CD14-positive monocyte (primary cell): Measurements from ENCODE around the gene DOCK1. TPM values are rescaled to one million over a fixed set of nuclear protein-coding genes. Genes with fewer than 3 reads are reported as not detected.

Experiments
- DNase-seq, 3 donors: peaks; one replicate each; pipeline ENCODE4 v3.0.0-alpha.2; 2011 to 2022
- H2AFZ ChIP-seq: 2 replicates; pipeline ENCODE4 v1.6.0; 2012; ENCODE audit warnings: mild to moderate bottlenecking, low read depth, low read length, inconsistent platforms; ENCODE audit not compliant: insufficient read depth, poor library complexity, severe bottlenecking
- H3K27ac ChIP-seq, 2 donors: 1 replicate in 1 of 2; 2 replicates in 1 of 2; pipeline ENCODE4 v1.5.1; 2012 to 2013; ENCODE audit warnings: low read length in 2 of 2, control low read depth in 1 of 2, inconsistent platforms in 1 of 2, low read depth in 1 of 2, mild to moderate bottlenecking in 1 of 2
- H3K27me3 ChIP-seq, 2 donors: one replicate each; pipeline versions ENCODE4 v1.6.0 to v1.6.1; 2011 to 2013; ENCODE audit warnings: low read length in 2 of 2; ENCODE audit not compliant: control insufficient read depth in 2 of 2, insufficient read depth in 2 of 2
- H3K36me3 ChIP-seq, 2 donors: replicated peaks in 1 of 2; 1 replicate in 1 of 2; 2 replicates in 1 of 2; pipeline versions ENCODE4 v1.5.1 to v1.6.1; 2012 to 2013; ENCODE audit warnings: low read length in 2 of 2, control low read depth in 1 of 2, inconsistent platforms in 1 of 2, mild to moderate bottlenecking in 1 of 2; ENCODE audit not compliant: insufficient read depth in 2 of 2, control insufficient read depth in 1 of 2
- H3K4me1 ChIP-seq, 2 donors: 1 replicate in 1 of 2; 2 replicates in 1 of 2; pipeline versions ENCODE4 v1.5.1 to v1.6.1; 2012 to 2013; ENCODE audit warnings: low read length in 2 of 2, control low read depth in 1 of 2, inconsistent platforms in 1 of 2, mild to moderate bottlenecking in 1 of 2, moderate library complexity in 1 of 2; ENCODE audit not compliant: insufficient read depth in 2 of 2, control insufficient read depth in 1 of 2
- H3K4me2 ChIP-seq: replicated peaks from 2 replicates; pipeline ENCODE3; 2012; ENCODE audit warnings: low read length, moderate library complexity, mild to moderate bottlenecking; ENCODE audit not compliant: poor library complexity, severe bottlenecking; ENCODE audit errors: extremely low read depth
- H3K4me3 ChIP-seq, 3 experiments: fragments of 200-600 bp in 1 of 3; sonication (generic) in 1 of 3; replicated peaks in 1 of 3; 1 replicate in 2 of 3; 2 replicates in 1 of 3; pipeline ENCODE4 v1.5.1; 2011 to 2013; ENCODE audit warnings: low read length in 3 of 3, mild to moderate bottlenecking in 3 of 3, control low read depth in 2 of 3, low read depth in 2 of 3, inconsistent platforms in 1 of 3, moderate library complexity in 1 of 3
- H3K79me2 ChIP-seq: 2 replicates; pipeline ENCODE4 v1.6.0; 2012; ENCODE audit warnings: mild to moderate bottlenecking, control low read depth, inconsistent platforms, low read length, moderate library complexity; ENCODE audit not compliant: insufficient read depth
- H3K9ac ChIP-seq: 2 replicates; pipeline ENCODE4 v1.6.0; 2017; ENCODE audit warnings: low read length, mild to moderate bottlenecking; ENCODE audit not compliant: insufficient read depth, poor library complexity, severe bottlenecking
- H3K9me3 ChIP-seq, 2 donors: replicated peaks in 1 of 2; 1 replicate in 1 of 2; 2 replicates in 1 of 2; pipeline versions ENCODE4 v1.5.1 to v1.6.1; 2012 to 2013; ENCODE audit warnings: low read length in 2 of 2, control low read depth in 1 of 2; ENCODE audit not compliant: control insufficient read depth in 1 of 2, insufficient read depth in 1 of 2
- H4K20me1 ChIP-seq: 2 replicates; pipeline ENCODE4 v1.6.0; 2012; ENCODE audit warnings: mild to moderate bottlenecking, low read length, control low read depth, moderate library complexity; ENCODE audit not compliant: insufficient read depth
- H3K27ac Mint-ChIP-seq, 7 donors: one replicate each; pipeline ENCODE4 v1.8.0; 2020; ENCODE audit warnings: mild to moderate bottlenecking in 7 of 7, mixed read lengths in 7 of 7, moderate library complexity in 6 of 7, inconsistent platforms in 2 of 7
- H3K27me3 Mint-ChIP-seq, 3 donors: one replicate each; pipeline ENCODE4 v1.8.0; 2021 to 2022; ENCODE audit warnings: low read depth in 3 of 3, mild to moderate bottlenecking in 3 of 3, mixed read lengths in 3 of 3, moderate library complexity in 3 of 3, inconsistent platforms in 1 of 3
- H3K36me3 Mint-ChIP-seq, 2 donors: one replicate each; pipeline ENCODE4 v1.8.0; 2020; ENCODE audit warnings: mixed read lengths in 2 of 2, inconsistent platforms in 1 of 2, mild to moderate bottlenecking in 1 of 2
- H3K4me1 Mint-ChIP-seq: one replicate; pipeline ENCODE4 v1.8.0; 2020; ENCODE audit warnings: mild to moderate bottlenecking, mixed read lengths
- H3K4me3 Mint-ChIP-seq, 2 donors: one replicate each; pipeline ENCODE4 v1.8.0; 2020; ENCODE audit warnings: mild to moderate bottlenecking in 2 of 2, mixed read lengths in 2 of 2, moderate library complexity in 1 of 2
- H3K9me3 Mint-ChIP-seq, 7 donors: one replicate each; pipeline ENCODE4 v1.8.0; 2020 to 2022; ENCODE audit warnings: mixed read lengths in 7 of 7, mild to moderate bottlenecking in 6 of 7, moderate library complexity in 6 of 7, inconsistent platforms in 2 of 7
- WGBS: methylation state at CpG from one replicate; pipeline ENCODE4 v1.1.5; 2013; ENCODE audit warnings: missing lambda C conversion rate; ENCODE audit not compliant: insufficient coverage; 5-methylcytosine and 5-hydroxymethylcytosine counted together
- intact Hi-C, 2 donors: fragments of 100-400 bp; cut with micrococcal nuclease; formaldehyde crosslinking; loops; one replicate each; pipeline versions ENCODE4 v1.15.0 to v1.15.1; 2023
- polyA plus RNA-seq, 3 donors: library from polyadenylated mRNA; depleted of rRNA in 1 of 3; unstranded in 2 of 3; stranded (reverse) in 1 of 3; fragments of 300-500 nt in 2 of 3; fragments of >200 nt in 1 of 3; fragmentation: Illumina TruSeq in 2 of 3; gene quantifications; 1 replicate in 2 of 3; 2 replicates in 1 of 3; pipeline ENCODE4 v1.2.3, GENCODE V29; 2012 to 2021
- TF ChIP-seq, protein P1 (sequence below): fragments of 200-600 bp; IDR thresholded peaks from one replicate; pipeline ENCODE4 v1.8.0; 2022; ENCODE audit warnings: antibody characterized with exemption, mild to moderate bottlenecking

Gene DOCK1
- polyA plus RNA-seq, 3 donors = 0.31 to 0.35 TPM; not detected in 1

DNA sequence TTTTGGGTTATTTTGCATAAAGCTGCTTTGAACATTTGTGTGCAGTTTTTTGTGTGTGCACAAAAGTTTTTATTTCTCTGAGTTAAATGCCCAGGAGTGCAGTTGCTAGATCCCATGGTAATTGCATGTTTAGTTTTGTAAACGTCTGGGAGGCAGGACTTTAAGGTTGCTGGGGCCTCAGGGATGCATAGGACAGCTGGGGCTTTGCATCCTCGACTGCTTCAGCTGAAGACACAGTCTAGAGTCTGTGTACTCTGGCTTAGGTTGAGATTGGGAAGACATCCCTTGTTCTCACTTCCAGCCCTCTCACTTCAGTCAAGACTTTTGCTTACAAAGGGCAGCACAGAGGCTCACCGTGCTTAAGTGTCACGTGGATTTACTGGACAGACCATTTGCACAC is 385.6 kb downstream of the DOCK1 start:
- peaks cover 0 to 22% (median 15%) of the 10 kb centered on the region in 7 donors for H3K9me3 Mint-ChIP-seq
- Histone ChIP-seq H3K27me3 (no peaks in the 10 kb centered on the region), H3K27ac (no peak overlapping the region), H2AFZ (no peak overlapping the region), H3K36me3 (no peaks in the 10 kb centered on the region), H4K20me1 (no peaks in the 10 kb centered on the region), H3K79me2 (no peaks in the 10 kb centered on the region), H3K9me3 (peaks cover 0 to 3% of the 10 kb centered on the region in 2 donors), H3K4me1 (no peaks in the 10 kb centered on the region), H3K4me2 (no peak overlapping the region), H3K9ac (no peak overlapping the region), H3K4me3 (no peak overlapping the region)
- TF ChIP-seq, protein P1, sequence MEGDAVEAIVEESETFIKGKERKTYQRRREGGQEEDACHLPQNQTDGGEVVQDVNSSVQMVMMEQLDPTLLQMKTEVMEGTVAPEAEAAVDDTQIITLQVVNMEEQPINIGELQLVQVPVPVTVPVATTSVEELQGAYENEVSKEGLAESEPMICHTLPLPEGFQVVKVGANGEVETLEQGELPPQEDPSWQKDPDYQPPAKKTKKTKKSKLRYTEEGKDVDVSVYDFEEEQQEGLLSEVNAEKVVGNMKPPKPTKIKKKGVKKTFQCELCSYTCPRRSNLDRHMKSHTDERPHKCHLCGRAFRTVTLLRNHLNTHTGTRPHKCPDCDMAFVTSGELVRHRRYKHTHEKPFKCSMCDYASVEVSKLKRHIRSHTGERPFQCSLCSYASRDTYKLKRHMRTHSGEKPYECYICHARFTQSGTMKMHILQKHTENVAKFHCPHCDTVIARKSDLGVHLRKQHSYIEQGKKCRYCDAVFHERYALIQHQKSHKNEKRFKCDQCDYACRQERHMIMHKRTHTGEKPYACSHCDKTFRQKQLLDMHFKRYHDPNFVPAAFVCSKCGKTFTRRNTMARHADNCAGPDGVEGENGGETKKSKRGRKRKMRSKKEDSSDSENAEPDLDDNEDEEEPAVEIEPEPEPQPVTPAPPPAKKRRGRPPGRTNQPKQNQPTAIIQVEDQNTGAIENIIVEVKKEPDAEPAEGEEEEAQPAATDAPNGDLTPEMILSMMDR = no peak
- peaks cover 10% of the 10 kb centered on the region for H3K4me1 Mint-ChIP-seq
- peaks cover 0 to 1% (median 0%) of the 10 kb centered on the region in 3 donors for H3K27me3 Mint-ChIP-seq
- no peaks in the 10 kb centered on the region for H3K36me3 Mint-ChIP-seq
- no peak for DNase-seq
- 93% methylated on average over 2 of the region's 4 CpGs for WGBS
- intact Hi-C loops = no loop called here
- H3K27ac Mint-ChIP-seq = no peak overlapping the region
- no peak overlapping the region for H3K4me3 Mint-ChIP-seq

DNA sequence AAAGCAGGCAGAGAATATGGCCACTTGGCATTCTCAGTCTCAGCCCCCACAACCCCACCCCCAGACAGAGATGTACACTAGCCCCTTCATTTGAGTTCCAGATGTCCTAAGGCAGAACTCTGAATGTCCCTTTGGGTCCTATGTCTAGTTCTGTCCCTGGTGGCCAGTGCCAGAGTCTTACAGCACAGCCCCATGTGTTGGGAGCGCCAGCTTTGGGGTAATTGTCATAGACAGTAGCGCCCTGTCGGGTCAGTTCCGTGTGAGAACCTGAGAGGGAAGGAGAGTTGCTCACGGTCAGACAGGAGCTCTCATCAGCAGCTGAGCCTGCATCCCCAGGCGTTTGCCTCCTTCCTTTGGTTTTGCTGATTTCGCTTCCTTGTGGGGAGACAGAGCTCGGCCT is 386.1 kb downstream of the DOCK1 start:
- peaks cover 10% of the 10 kb centered on the region for H3K4me1 Mint-ChIP-seq
- intact Hi-C loops = no loop called here
- 70% methylated on average over 6 of the region's 8 CpGs for WGBS

More for the DNA sequence above, 386.1 kb downstream of the DOCK1 start:
- H3K4me3 ChIP-seq = no peak overlapping the region
- no peaks in the 10 kb centered on the region for H3K4me1 ChIP-seq
- no peak overlapping the region for H3K27ac Mint-ChIP-seq
- peaks cover 0 to 22% (median 15%) of the 10 kb centered on the region in 7 donors for H3K9me3 Mint-ChIP-seq
- no peaks in the 10 kb centered on the region for H4K20me1 ChIP-seq
- no peaks in the 10 kb centered on the region for H3K27me3 ChIP-seq
- H3K9ac ChIP-seq = no peak overlapping the region
- H3K27me3 Mint-ChIP-seq = peaks cover 0 to 1% (median 0%) of the 10 kb centered on the region in 3 donors
- H3K36me3 ChIP-seq = no peaks in the 10 kb centered on the region
- no peak overlapping the region for H3K4me2 ChIP-seq
- H2AFZ ChIP-seq = no peak overlapping the region
- H3K9me3 ChIP-seq = peaks cover 0 to 3% of the 10 kb centered on the region in 2 donors
- no peak for DNase-seq
- H3K36me3 Mint-ChIP-seq = no peaks in the 10 kb centered on the region
- no peak overlapping the region for H3K27ac ChIP-seq
- H3K79me2 ChIP-seq = no peaks in the 10 kb centered on the region
- TF ChIP-seq, protein P1 = no peak
- H3K4me3 Mint-ChIP-seq = no peak overlapping the region
